ENCODE results near the gene ARSB.

The ARSB gene

GRCh38 chr5:78760366-78760765 is 224.7 kb downstream of the ARSB start:
- in situ Hi-C loops (cut with MboI; ENCODE audit: low pct_unique_long_range_greater_than_20kb, low sequenced_read_pairs, unreplicated experiment) = no loop called here

GRCh38 chr5:78758169-78758839 is 226.8 kb downstream of the ARSB start:
- in situ Hi-C loops (cut with MboI; ENCODE audit: low pct_unique_long_range_greater_than_20kb, low sequenced_read_pairs, unreplicated experiment) = no loop called here
- peak; percentile 61 for DNase-seq (ENCODE audit: low spot score)
- no peak for TF ChIP-seq CTCF (IDR thresholded peaks at IDR 0.05; ENCODE audit: extremely low read depth, insufficient read depth, missing control alignments)

More at GRCh38 chr5:78760366-78760765, 224.7 kb downstream of the ARSB start:
- no peak for DNase-seq (ENCODE audit: low spot score)
- TF ChIP-seq CTCF (IDR thresholded peaks at IDR 0.05; ENCODE audit: extremely low read depth, insufficient read depth, missing control alignments) = no peak

GRCh38 chr5:78757269-78758053 is 227.6 kb downstream of the ARSB start:
- DNase-seq (ENCODE audit: low spot score) = no peak
- in situ Hi-C loops (cut with MboI; ENCODE audit: low pct_unique_long_range_greater_than_20kb, low sequenced_read_pairs, unreplicated experiment) = no loop called here
- TF ChIP-seq CTCF (IDR thresholded peaks at IDR 0.05; ENCODE audit: extremely low read depth, insufficient read depth, missing control alignments) = peak; percentile 1

- TF ChIP-seq CTCF (IDR thresholded peaks at IDR 0.05; ENCODE audit: extremely low read depth, insufficient read depth, missing control alignments) = no peak
- in situ Hi-C loops (cut with MboI; ENCODE audit: low pct_unique_long_range_greater_than_20kb, low sequenced_read_pairs, unreplicated experiment) = no loop called here
- no peak for DNase-seq (ENCODE audit: low spot score)
These were observed 228.3 kb downstream of the ARSB start for GRCh38 chr5:78756858-78757257.

- in situ Hi-C loops (cut with MboI; ENCODE audit: low pct_unique_long_range_greater_than_20kb, low sequenced_read_pairs, unreplicated experiment) = no loop called here
- no peak for DNase-seq (ENCODE audit: low spot score)
These were observed 229.2 kb downstream of the ARSB start for GRCh38 chr5:78755822-78756429.

More at GRCh38 chr5:78755822-78756429, 229.2 kb downstream of the ARSB start:
- no peak for TF ChIP-seq CTCF (IDR thresholded peaks at IDR 0.05; ENCODE audit: extremely low read depth, insufficient read depth, missing control alignments)
